ENCODE measurements around the gene MATR3.

- TF ChIP-seq CTCF (IDR thresholded peaks at IDR 0.05; ENCODE audit: low read depth, low read length, poor library complexity, severe bottlenecking), result no peak
- no peak for TF ChIP-seq EZH2phosphoT487 (IDR thresholded peaks at IDR 0.05; ENCODE audit: borderline replicate concordance, low read length)
Observed at GRCh38 chr5:139275956-139276355, 17.6 kb upstream of the MATR3 start.

Data from DOHH2 (cell line).